K562 (cell line): Measurements from ENCODE around the gene LCNL1. TPM values are rescaled to one million over a fixed set of nuclear protein-coding genes. Genes with fewer than 3 reads are reported as not detected.
A peak's percentile ranks its signal among the peaks of the same experiment; 100 is the strongest.

Experiments used
- CC2D1A ChIP-seq: fragments of 450-650 bp; IDR thresholded peaks from 2 replicates; pipeline ENCODE4 v1.6.1; 2017; ENCODE audit warnings: mild to moderate bottlenecking
- CXXC5 ChIP-seq: fragments of 250-450 bp; sonication (Bioruptor Pico); IDR thresholded peaks from 2 replicates; pipeline ENCODE4 v1.8.0; 2022; ENCODE audit warnings: inconsistent platforms, mild to moderate bottlenecking, moderate library complexity
- ERF ChIP-seq: fragments of 450-650 bp; formaldehyde crosslinking; IDR thresholded peaks from 2 replicates; pipeline ENCODE4 v1.4.0; 2020; ENCODE audit warnings: mild to moderate bottlenecking, mixed read lengths
- SMARCE1 ChIP-seq: fragments of 450-650 bp; IDR thresholded peaks from 2 replicates; pipeline ENCODE4 v1.7.1; 2016; ENCODE audit warnings: mild to moderate bottlenecking
- SRSF3 ChIP-seq: fragments of 200-400 bp; formaldehyde crosslinking; IDR thresholded peaks from 2 replicates; pipeline ENCODE4 v1.6.1; 2016; ENCODE audit warnings: mild to moderate bottlenecking, low read length, moderate library complexity; ENCODE audit not compliant: insufficient read depth
- TBL1XR1 ChIP-seq, 2 experiments: IDR thresholded peaks; 2 replicates each; pipeline ENCODE4 v1.6.1; 2012; ENCODE audit warnings: improper control_type of control experiment in 2 of 2, low read length in 2 of 2, mild to moderate bottlenecking in 1 of 2
- THRA ChIP-seq: fragments of 450-650 bp; IDR thresholded peaks from 2 replicates; pipeline ENCODE4 v1.6.1; 2017; ENCODE audit warnings: mild to moderate bottlenecking, moderate library complexity
- ZNF75A ChIP-seq: fragments of 450-650 bp; formaldehyde crosslinking; IDR thresholded peaks from 2 replicates; pipeline ENCODE4 v1.4.0; 2020; ENCODE audit warnings: mild to moderate bottlenecking
- polyA plus RNA-seq, 8 experiments: library from polyadenylated mRNA; depleted of rRNA in 4 of 8; stranded (reverse) in 5 of 8; unstranded in 3 of 8; fragments of >200 nt; fragmentation: Nextera tagmentation in 2 of 8; fragmentation: Illumina TruSeq in 1 of 8; extraction: Ambion mirVana in 2 of 8; extraction: Trizol in 1 of 8; gene quantifications; 2 replicates each; pipeline versions ENCODE4 v1.2.1 to v1.2.3, GENCODE V29; 2011 to 2014; ENCODE audit warnings: inconsistent platforms in 1 of 8, missing spikeins in 1 of 8
- total RNA-seq, 7 experiments: library from RNA; depleted of rRNA in 6 of 7; stranded (reverse); fragments of >200 nt in 6 of 7; fragmentation: Illumina TruSeq in 2 of 7; extraction: Trizol in 2 of 7; gene quantifications; 2 replicates each; pipeline versions ENCODE4 v1.2.1 to v1.2.3, GENCODE V29; 2011 to 2021; ENCODE audit warnings: low replicate concordance in 1 of 7
- TF ChIP-seq, protein P1 (sequence below), 2 experiments: fragments of 450-650 bp; IDR thresholded peaks; 2 replicates each; pipeline ENCODE4 v1.6.1; 2018; ENCODE audit warnings: mild to moderate bottlenecking in 2 of 2, low read depth in 1 of 2; ENCODE audit not compliant: partially characterized antibody in 2 of 2

LCNL1 gene
- total and polyA plus RNA-seq, 9 of the 15 experiments (the other 6 are each of a cell fraction or from before 2014, with no cell fraction given), result 0.04 to 0.16 (median 0.04) TPM; not detected in 4

GRCh38 chr9:136944519-136945332 lies 38.1 kb upstream of the LCNL1 start, which contains the start of the genes C8G and FBXW5 (continued):
- TF ChIP-seq ZNF75A (0 out of 2 replicates have a peak, but pooled peaks have one; percentile 36), CC2D1A (peak; percentile 35; the same call in 1 of the 2 replicates), SRSF3 (no peak), THRA (no peak), SMARCE1 (peak; percentile 82), TBL1XR1 (IDR thresholded peaks at IDR 0.05; ENCODE audit: low read length in 2 of 2) (peak in 1 of 2 experiments; percentile 55; a peak in 1 of 4 replicates), CXXC5 (peak; percentile 87), ERF (CRISPR knock-in tag) (peak; percentile 52; the same call in 1 of the 2 replicates)
- TF ChIP-seq, protein P1, sequence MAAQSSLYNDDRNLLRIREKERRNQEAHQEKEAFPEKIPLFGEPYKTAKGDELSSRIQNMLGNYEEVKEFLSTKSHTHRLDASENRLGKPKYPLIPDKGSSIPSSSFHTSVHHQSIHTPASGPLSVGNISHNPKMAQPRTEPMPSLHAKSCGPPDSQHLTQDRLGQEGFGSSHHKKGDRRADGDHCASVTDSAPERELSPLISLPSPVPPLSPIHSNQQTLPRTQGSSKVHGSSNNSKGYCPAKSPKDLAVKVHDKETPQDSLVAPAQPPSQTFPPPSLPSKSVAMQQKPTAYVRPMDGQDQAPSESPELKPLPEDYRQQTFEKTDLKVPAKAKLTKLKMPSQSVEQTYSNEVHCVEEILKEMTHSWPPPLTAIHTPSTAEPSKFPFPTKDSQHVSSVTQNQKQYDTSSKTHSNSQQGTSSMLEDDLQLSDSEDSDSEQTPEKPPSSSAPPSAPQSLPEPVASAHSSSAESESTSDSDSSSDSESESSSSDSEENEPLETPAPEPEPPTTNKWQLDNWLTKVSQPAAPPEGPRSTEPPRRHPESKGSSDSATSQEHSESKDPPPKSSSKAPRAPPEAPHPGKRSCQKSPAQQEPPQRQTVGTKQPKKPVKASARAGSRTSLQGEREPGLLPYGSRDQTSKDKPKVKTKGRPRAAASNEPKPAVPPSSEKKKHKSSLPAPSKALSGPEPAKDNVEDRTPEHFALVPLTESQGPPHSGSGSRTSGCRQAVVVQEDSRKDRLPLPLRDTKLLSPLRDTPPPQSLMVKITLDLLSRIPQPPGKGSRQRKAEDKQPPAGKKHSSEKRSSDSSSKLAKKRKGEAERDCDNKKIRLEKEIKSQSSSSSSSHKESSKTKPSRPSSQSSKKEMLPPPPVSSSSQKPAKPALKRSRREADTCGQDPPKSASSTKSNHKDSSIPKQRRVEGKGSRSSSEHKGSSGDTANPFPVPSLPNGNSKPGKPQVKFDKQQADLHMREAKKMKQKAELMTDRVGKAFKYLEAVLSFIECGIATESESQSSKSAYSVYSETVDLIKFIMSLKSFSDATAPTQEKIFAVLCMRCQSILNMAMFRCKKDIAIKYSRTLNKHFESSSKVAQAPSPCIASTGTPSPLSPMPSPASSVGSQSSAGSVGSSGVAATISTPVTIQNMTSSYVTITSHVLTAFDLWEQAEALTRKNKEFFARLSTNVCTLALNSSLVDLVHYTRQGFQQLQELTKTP (IDR thresholded peaks at IDR 0.05; ENCODE audit: low read depth in 1 of 2, partially characterized antibody in 2 of 2), result peak in 1 of 2 experiments; percentile 56
